Measurements from ENCODE around the gene CLCN2.

Gene CLCN2

DNA sequence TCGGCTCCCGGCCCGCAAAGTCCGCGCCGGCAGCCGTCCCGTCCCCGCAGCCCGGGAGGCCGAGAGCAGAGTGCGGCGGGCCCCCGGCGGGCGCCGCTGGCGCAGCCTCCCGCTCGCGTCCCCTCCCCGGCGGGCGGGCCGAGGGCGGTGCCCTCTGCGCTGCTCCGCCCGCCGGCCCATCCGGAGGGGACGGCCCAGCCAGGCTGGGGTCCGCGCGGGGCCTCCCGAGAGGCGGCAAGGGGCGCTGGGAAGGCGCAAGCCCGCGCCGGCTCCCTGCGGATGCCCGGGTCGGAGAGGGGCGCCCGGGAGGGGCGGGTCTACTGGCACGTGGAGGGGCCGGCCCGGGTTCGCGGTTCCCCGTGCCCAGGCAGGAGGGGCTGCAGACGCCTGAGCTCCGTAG, at the start of gene CLCN2, which contains the start of gene POLR2H:
CLCN2 (minus strand) TSS at position 74 of the 400 bp plus-strand sequence. CDS start 126 bp downstream, outside the sequence.
POLR2H (plus strand) TSS at position 179 of the 400 bp plus-strand sequence. CDS start 1,783 bp downstream, outside the sequence.
- peak within 1 kb of the TSS; percentile 91 for H3K4me3 Mint-ChIP-seq
- DNase-seq, result peak; percentile 81
- peaks cover 8% of the 10 kb centered on the region for H3K27me3 Mint-ChIP-seq (ENCODE audit: low read depth, poor library complexity)
- TF ChIP-seq CTCF (IDR thresholded peaks at IDR 0.05), result no peak
- H3K36me3 Mint-ChIP-seq (ENCODE audit: low read depth), result peaks cover 25% of the 10 kb centered on the region
- peaks cover 46% of the 10 kb centered on the region for H3K4me1 Mint-ChIP-seq
- H3K27ac Mint-ChIP-seq, result peak within 1 kb of the TSS; percentile 99
- no peaks in the 10 kb centered on the region for H3K9me3 Mint-ChIP-seq

- TF ChIP-seq CTCF (IDR thresholded peaks at IDR 0.05), result no peak
- Mint-ChIP-seq H3K4me1 (peaks cover 5% of the 10 kb centered on the region), H3K27ac (no peak overlapping the region), H3K36me3 (ENCODE audit: low read depth) (no peaks in the 10 kb centered on the region), H3K4me3 (no peak overlapping the region), H3K9me3 (no peaks in the 10 kb centered on the region), H3K27me3 (ENCODE audit: low read depth, poor library complexity) (peaks cover 14% of the 10 kb centered on the region)
- no peak for DNase-seq
Observed at GRCh38 chr3:184409946-184410500, 48.6 kb upstream of the CLCN2 start.

GRCh38 chr3:184409331-184409926, 48.0 kb upstream of the CLCN2 start:
- peaks cover 5% of the 10 kb centered on the region for H3K4me1 Mint-ChIP-seq
- H3K36me3 Mint-ChIP-seq (ENCODE audit: low read depth), result no peaks in the 10 kb centered on the region
- H3K27ac Mint-ChIP-seq, result no peak overlapping the region
- TF ChIP-seq CTCF (IDR thresholded peaks at IDR 0.05), result no peak
- no peaks in the 10 kb centered on the region for H3K9me3 Mint-ChIP-seq
- no peak overlapping the region for H3K4me3 Mint-ChIP-seq
- no peak for DNase-seq
- H3K27me3 Mint-ChIP-seq (ENCODE audit: low read depth, poor library complexity), result peaks cover 20% of the 10 kb centered on the region

- no peaks in the 10 kb centered on the region for H3K9me3 Mint-ChIP-seq
- no peak for DNase-seq
- no peak overlapping the region for H3K27ac Mint-ChIP-seq
- no peak overlapping the region for H3K4me3 Mint-ChIP-seq
- H3K4me1 Mint-ChIP-seq, result peaks cover 5% of the 10 kb centered on the region
- no peak for TF ChIP-seq CTCF (IDR thresholded peaks at IDR 0.05)
- peaks cover 31% of the 10 kb centered on the region for H3K27me3 Mint-ChIP-seq (ENCODE audit: low read depth, poor library complexity)
- no peaks in the 10 kb centered on the region for H3K36me3 Mint-ChIP-seq (ENCODE audit: low read depth)
Observed at GRCh38 chr3:184405075-184406030, 43.9 kb upstream of the CLCN2 start.

- Mint-ChIP-seq H3K4me1 (no peaks in the 10 kb centered on the region), H3K9me3 (no peaks in the 10 kb centered on the region), H3K27ac (no peak overlapping the region), H3K4me3 (no peak overlapping the region), H3K27me3 (ENCODE audit: low read depth, poor library complexity) (peaks cover 15% of the 10 kb centered on the region), H3K36me3 (ENCODE audit: low read depth) (no peaks in the 10 kb centered on the region)
- no peak for TF ChIP-seq CTCF (IDR thresholded peaks at IDR 0.05)
- no peak for DNase-seq
Observed at GRCh38 chr3:184399410-184399809, 38.0 kb upstream of the CLCN2 start.

Data from nephron progenitor cell (in vitro differentiated cells).